Measurements from ENCODE around the gene WWC1. TPM values are rescaled to one million over a fixed set of nuclear protein-coding genes. Genes with fewer than 3 reads are reported as not detected.

Gene WWC1
- total RNA-seq, 2 experiments from 2014 or later = not detected

- H3K27ac ChIP-seq (ENCODE audit: low read depth, low read length, poor library complexity, severe bottlenecking) = no peak overlapping the region
- BruUV-seq (replicated peaks) = no TSS peak
- no peaks in the 10 kb centered on the region for H3K9me2 ChIP-seq (ENCODE audit: insufficient read depth, low read length)
- H3K4me3 ChIP-seq (ENCODE audit: low read depth, low read length, poor library complexity, severe bottlenecking) = no peak overlapping the region
- H2AFZ ChIP-seq (ENCODE audit: low read length) = no peak overlapping the region
- TF ChIP-seq EZH2phosphoT487 (IDR thresholded peaks at IDR 0.05; ENCODE audit: borderline replicate concordance, low read depth, low read length) (no peak), CTCF (conservative IDR thresholded peaks at IDR 0.05; ENCODE audit: low read length) (no peak)
- no peaks in the 10 kb centered on the region for H3K9me3 ChIP-seq (ENCODE audit: low read length)
- no peaks in the 10 kb centered on the region for H3K4me1 ChIP-seq (ENCODE audit: insufficient read depth, low read length, poor library complexity, severe bottlenecking)
- intact Hi-C loops (cut with micrococcal nuclease; ENCODE audit: unreplicated experiment) = no loop called here
- ChIA-PET CTCF (ENCODE audit: unreplicated experiment) (no interaction called here), POLR2A (no interaction called here)
- DNase-seq (ENCODE audit: low spot score) = no peak
- no peaks in the 10 kb centered on the region for H3K36me3 ChIP-seq (ENCODE audit: insufficient read depth, low read length)
- H3K79me2 ChIP-seq (ENCODE audit: insufficient read depth, low read depth, low read length) = no peaks in the 10 kb centered on the region
- H3K4me2 ChIP-seq (ENCODE audit: low read length) = no peak overlapping the region
- H4K20me1 ChIP-seq (ENCODE audit: insufficient read depth, low read length) = no peaks in the 10 kb centered on the region
Measured at GRCh38 chr5:168446983-168447619, 155.7 kb downstream of the WWC1 start.

GRCh38 chr5:168447808-168448207, 156.4 kb downstream of the WWC1 start:
- ChIA-PET POLR2A (no interaction called here), CTCF (ENCODE audit: unreplicated experiment) (no interaction called here)
- DNase-seq (ENCODE audit: low spot score) = no peak
- Histone ChIP-seq H4K20me1 (ENCODE audit: insufficient read depth, low read length) (no peaks in the 10 kb centered on the region), H3K4me1 (ENCODE audit: insufficient read depth, low read length, poor library complexity, severe bottlenecking) (no peaks in the 10 kb centered on the region), H3K36me3 (ENCODE audit: insufficient read depth, low read length) (no peaks in the 10 kb centered on the region), H3K4me3 (ENCODE audit: low read depth, low read length, poor library complexity, severe bottlenecking) (no peak overlapping the region), H3K9me2 (ENCODE audit: insufficient read depth, low read length) (no peaks in the 10 kb centered on the region), H3K9me3 (ENCODE audit: low read length) (no peaks in the 10 kb centered on the region), H3K79me2 (ENCODE audit: insufficient read depth, low read depth, low read length) (no peaks in the 10 kb centered on the region), H2AFZ (ENCODE audit: low read length) (no peak overlapping the region), H3K27ac (ENCODE audit: low read depth, low read length, poor library complexity, severe bottlenecking) (no peak overlapping the region), H3K4me2 (ENCODE audit: low read length) (no peak overlapping the region)
- intact Hi-C loops (cut with micrococcal nuclease; ENCODE audit: unreplicated experiment) = no loop called here
- TF ChIP-seq EZH2phosphoT487 (IDR thresholded peaks at IDR 0.05; ENCODE audit: borderline replicate concordance, low read depth, low read length) (no peak), CTCF (conservative IDR thresholded peaks at IDR 0.05; ENCODE audit: low read length) (no peak)
- no TSS peak for BruUV-seq (replicated peaks)

- POLR2A ChIA-PET = interaction anchor here (0.6 to 0.7 kb wide), 3 partner anchors 82 to 1187 kb away, joined by 3 to 5 read pairs (median 4); no protein-coding TSS in a partner anchor
- H3K4me2 ChIP-seq (ENCODE audit: low read length) = no peak overlapping the region
- intact Hi-C loops (cut with micrococcal nuclease; ENCODE audit: unreplicated experiment) = no loop called here
- H3K4me1 ChIP-seq (ENCODE audit: insufficient read depth, low read length, poor library complexity, severe bottlenecking) = no peaks in the 10 kb centered on the region
- H3K79me2 ChIP-seq (ENCODE audit: insufficient read depth, low read depth, low read length) = no peaks in the 10 kb centered on the region
- no TSS peak for BruUV-seq (replicated peaks)
- no peak overlapping the region for H3K4me3 ChIP-seq (ENCODE audit: low read depth, low read length, poor library complexity, severe bottlenecking)
- no peaks in the 10 kb centered on the region for H4K20me1 ChIP-seq (ENCODE audit: insufficient read depth, low read length)
- no peak for DNase-seq (ENCODE audit: low spot score)
- CTCF ChIA-PET (ENCODE audit: unreplicated experiment) = no interaction called here
- H3K9me2 ChIP-seq (ENCODE audit: insufficient read depth, low read length) = no peaks in the 10 kb centered on the region
- TF ChIP-seq EZH2phosphoT487 (IDR thresholded peaks at IDR 0.05; ENCODE audit: borderline replicate concordance, low read depth, low read length) (no peak), CTCF (conservative IDR thresholded peaks at IDR 0.05; ENCODE audit: low read length) (no peak)
- H3K9me3 ChIP-seq (ENCODE audit: low read length) = no peaks in the 10 kb centered on the region
- H2AFZ ChIP-seq (ENCODE audit: low read length) = no peak overlapping the region
- H3K36me3 ChIP-seq (ENCODE audit: insufficient read depth, low read length) = no peaks in the 10 kb centered on the region
- H3K27ac ChIP-seq (ENCODE audit: low read depth, low read length, poor library complexity, severe bottlenecking) = no peak overlapping the region
Measured at GRCh38 chr5:168449166-168449565, 157.7 kb downstream of the WWC1 start.
